NCI-H69 (cell line): ENCODE results near the gene SHANK2.

Experiments used
- DNase-seq: peaks from one replicate; lab custom pipeline; 2025; lab: John Stamatoyannopoulos, UW

Gene SHANK2

DNA sequence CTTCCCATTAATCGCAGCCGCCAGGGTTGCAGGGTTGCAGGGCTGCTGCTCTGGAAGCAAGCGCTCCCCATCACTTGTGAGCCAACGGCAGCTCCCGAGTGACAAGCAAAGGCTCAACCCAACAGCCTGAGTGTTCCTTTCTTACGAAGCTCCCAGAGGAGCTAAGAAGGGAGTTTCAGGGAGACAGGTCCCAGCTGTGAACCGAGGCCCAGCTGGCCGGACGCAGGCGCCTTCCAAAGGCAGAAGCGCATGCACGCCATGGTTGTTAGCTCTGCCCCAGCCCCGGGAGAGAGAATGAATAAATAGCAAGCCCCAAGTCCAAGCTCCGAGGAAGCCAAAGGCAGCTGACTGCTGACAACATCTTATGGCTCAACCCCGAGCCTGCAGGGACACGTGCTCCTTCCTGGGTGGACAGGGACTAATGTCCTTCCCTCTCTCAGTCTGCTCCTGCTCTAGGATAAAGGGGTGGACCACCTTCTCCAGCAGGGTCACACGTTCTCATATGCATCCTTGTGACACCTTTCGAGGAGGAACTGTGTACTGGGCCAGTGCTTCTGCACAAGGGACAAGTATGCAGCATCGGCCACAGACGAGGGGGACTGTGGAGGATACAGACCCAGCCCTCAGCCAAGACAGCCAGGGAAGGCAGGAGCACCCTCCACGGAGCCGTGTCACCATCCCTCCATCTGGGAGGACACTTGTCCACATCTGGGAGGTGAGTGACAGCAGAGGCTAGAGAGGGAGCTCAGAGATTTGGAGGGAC is 29.9 kb downstream of the SHANK2 start:
- DNase-seq, result no peak

DNA sequence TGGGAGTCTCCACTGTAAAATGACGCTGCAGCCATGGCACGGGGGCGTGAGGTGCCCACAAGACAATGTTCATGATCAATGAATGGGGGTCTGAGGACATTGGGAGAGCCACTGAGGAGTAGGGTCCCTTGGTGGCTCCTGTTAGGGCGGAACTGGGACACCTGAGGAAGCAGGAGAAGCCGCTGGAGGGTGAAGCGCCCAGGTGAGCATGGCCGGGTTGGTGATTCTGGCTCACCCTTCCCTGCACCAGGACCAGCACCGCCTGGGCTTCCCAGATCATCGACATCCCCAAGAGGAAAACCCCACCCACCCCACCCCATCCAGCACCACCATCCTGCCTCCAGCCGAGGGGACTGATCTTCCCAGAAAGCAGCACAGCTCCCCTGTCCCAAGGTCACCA is 30.6 kb downstream of the SHANK2 start:
- no peak for DNase-seq

DNA sequence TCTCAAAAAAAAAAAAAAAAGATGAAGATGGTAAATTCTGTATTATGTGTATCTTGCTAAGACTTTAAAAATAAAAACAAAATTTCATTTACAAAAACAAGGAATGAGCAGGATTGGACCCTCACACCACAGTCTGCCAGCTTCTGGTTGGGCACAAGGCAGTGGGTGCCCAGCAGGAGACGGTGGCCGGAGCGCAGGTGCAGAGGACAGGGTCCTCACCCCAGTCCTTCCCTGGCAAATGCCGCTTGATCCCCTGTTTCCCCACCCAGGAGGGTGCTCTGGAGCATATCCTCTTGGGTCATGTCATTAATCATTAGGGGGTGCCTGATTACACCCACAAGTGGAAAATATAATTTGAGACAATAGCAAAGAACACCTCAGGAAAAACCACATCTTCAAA is 31.2 kb downstream of the SHANK2 start:
- no peak for DNase-seq

DNA sequence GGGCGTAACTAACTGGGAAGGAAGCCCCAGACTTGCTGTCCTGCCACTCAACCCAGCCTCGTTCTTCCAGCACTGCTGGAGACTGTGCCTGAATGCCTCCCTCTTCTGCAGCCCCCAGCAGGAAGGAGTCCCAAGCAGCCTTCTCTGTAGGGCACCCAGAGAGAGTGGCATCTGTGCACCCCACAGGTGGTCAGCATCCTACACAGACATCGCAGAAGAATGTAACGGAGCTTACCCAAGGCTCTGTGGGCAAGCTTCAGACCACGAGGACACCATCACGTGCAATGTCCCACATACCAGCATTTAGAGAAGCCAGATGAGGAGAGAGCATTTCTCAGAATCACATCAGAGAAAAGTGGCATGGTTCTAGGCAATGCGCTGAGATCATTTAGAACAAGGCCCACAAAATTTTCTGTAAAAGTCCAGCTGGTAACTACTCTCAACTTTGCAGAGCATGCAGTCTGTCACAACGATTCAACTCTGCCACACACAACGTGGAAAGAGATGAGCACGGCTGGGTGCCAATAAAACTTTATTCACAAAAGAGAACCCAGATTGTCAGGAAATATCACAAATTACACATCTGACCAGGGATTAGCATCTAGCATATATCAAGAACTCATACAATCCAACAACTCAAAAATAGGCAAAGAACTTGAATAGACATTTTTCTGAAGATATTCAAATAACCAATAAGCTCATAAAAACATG is 33.4 kb downstream of the SHANK2 start:
- no peak for DNase-seq

DNA sequence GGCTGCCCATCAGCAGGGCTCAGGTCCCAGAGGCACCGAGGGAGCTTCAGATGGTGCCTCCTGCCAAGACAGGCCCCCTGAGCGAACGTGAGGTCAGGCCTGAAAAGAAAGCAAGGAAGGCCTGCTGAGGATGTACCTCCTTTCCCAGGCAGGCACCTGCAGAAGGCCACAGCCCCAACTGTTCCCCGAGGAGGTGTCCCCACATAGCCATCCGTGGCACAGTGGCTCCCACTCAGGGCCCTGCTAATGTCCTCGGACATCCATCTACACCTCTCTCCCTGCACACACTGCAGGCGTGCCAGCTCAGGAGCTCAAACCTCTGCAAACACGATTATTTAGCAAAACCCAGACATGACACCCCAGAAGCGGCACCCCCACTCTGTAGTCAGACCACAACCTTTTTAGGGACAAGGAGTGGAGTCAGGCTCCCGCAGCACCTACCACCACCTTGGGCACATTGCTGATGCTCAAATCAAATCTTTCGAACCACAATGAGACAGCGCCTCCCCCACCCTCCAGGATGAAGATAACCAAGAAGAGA is 36.9 kb downstream of the SHANK2 start:
- DNase-seq, result no peak

DNA sequence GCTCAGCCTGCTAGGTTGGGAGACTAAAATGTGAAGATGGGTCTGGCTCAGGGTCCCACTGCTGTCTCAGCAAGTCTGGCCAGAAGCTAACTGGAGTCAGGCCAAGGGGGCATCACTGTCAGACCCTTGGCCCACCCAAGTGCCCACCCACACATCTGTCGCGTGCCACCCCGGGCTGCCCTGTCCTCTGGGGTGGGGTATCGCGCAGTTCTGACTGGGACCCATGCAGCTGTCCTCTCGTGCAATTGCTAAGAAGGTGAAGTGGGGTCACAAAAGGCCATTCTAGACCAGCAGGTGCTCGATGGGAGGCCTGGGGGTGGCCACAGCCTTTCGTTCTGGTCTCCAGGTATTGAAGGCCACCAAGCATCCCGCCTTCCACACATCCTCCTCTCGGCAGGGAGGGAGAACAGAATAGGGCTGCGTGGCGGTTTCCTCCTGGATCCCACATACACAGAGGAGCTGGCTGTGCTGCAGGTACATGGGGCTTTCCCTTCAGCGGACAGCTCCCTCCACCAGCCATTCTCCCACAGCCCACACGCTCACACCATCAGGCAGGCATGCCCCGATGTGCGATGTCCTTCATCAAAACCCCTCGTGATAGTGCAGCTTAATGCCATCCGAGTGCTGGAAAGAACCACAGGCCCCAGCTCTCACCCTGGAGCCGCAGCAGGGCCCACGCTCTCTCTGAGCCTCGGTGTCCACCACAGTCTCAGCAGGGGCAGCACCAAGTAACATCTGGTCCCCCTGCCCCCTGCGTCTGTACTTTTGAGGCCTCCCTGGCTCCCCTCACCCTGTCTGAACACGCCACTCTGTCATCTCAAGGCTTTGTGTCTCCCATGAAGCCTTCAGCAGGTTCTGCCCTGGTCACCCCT is 37.6 kb downstream of the SHANK2 start:
- DNase-seq, result no peak

DNA sequence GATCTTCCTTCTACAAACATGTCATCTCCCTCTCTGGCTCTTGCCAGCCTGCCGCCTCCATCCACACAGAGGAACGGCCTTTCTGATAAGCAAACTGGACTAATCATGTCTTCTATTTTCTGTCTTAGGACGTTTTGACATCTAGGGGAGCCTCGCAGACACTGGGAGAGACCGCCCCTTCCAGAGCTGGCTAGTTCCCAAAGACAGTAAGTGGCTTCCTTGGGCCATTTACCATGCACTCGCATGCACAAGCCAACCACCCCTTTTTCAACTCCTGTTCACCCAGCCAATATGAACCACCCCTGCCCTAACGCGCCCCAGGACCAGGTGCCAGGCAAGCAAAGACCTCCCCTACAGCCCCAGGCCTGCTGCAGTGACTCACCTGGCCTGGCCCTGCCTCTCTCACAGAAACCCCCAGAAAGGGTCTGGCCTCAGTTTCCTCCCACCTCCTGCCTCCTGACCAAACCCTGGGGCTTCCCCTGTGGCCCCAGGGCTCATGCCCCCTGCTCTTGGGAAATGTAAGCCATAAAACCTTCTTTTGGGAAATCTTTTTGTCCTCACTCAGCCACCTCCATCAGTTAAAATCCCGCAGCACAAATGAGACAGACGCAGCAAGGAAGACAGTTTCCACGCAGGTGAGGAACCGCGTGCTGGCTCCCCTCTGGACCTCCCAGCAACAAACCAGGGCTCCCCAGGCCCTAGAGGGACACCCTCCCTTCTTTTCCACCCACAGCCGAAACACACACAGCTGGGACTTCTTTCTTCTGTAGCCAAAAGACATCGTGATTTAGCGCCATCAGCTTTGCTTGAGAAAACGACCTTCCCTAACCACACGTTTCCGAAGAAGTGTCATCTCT is 38.5 kb downstream of the SHANK2 start:
- DNase-seq, result no peak

DNA sequence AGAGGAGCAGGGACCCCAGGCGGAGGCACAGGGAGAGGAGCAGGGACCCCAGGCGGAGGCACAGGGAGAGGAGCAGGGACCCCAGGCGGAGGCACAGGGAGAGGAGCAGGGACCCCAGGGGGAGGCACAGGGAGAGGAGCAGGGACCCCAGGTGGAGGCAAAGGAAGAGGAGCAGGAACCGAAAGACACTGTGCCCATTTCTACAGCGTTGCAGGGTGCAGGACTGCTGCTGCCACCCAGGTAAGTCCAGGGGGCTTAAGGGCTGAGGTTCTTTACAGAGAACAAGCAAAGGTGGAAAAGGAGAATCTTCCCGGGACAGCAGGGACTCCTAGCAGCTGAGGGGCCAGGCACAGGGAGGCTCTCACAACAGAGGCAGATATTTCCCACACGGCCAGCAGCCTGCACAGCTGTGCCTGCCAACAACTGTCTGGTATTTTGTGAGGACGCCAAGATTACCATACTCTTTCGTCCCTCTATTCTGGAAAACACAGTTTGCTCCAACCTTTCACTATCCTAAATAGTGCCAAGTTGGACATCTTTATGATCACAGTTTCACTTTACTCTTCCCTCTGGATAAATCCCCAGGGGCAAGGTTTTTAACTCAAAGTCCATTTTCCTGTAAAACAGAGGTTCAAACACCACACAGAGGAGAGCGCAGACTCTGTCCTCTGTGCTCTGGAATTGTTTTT is 39.4 kb downstream of the SHANK2 start:
- no peak for DNase-seq

DNA sequence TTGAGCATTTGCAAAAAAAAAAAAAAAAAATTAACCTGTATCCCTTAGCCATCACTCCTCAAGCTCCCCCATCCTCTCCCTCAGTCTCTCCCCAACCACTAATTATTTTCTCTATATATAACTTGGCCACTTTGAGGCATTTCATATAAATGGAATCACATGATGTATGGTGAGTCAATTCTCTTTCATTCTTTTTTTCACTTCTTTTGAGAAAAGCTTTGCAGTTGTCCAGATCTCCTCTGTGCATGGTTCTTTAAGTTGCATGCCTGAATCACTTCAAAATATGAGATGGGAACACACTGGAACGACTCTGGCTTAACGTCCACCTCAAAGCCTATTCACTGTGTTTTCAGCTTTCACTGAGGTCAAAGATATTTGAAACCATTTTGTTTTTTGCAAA is 40.7 kb downstream of the SHANK2 start:
- DNase-seq, result no peak

DNA sequence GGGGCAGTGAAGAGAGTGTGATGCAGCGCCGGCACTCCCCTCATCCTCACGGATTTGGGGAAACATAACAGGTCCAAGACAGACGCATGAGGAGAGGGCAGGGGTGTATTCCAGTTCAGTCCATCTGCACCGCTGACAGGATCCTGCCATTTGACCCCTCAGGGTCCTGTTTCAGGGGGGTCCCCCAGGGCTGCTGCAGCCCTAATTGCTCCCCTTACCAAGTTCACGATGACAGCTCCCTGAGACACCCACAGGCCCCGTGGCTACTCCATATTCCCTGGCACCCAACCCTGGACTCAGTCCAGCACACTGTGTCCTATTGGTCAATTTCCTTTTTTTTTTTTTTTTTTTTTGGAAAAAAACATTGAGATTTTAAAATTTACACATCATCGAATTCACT is 41.5 kb downstream of the SHANK2 start:
- no peak for DNase-seq

DNA sequence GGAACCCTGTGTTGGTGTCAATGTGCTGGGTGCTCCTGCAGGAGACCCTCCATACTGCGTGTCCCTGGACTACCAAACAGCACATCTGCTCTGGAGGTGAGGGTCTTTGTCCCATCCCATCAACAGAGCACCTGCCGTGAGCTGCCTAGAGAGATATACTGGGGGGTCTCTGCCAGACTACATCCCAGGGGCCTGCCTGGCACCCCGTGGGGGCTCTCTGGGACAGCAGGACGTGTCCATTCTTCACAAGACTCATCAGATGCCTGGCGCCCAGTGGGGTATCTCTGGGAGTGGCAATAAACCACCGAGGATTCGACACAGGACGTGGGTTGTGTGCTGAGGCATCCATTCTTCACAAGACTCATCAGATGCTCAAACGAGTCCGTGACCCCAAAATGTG is 42.7 kb downstream of the SHANK2 start:
- no peak for DNase-seq

DNA sequence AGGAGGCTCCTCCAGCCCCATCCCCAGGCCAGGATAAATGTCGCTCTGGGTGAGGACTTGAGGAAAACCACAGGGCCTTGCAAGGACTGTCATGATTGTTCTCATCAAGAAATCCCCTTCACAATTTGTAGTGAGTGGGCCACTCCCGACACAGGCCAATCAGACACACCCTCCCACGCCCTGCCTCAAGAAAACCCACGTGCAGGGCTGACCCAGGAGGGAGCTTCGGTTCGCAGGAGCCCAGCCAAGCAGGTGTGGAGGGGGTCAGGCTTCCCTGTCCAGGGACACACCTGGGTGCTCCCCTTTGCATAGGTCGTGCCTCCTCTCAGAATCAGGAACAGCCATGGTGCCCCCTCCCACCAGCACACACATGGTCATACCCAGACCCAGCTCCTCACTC is 43.2 kb downstream of the SHANK2 start:
- no peak for DNase-seq

DNA sequence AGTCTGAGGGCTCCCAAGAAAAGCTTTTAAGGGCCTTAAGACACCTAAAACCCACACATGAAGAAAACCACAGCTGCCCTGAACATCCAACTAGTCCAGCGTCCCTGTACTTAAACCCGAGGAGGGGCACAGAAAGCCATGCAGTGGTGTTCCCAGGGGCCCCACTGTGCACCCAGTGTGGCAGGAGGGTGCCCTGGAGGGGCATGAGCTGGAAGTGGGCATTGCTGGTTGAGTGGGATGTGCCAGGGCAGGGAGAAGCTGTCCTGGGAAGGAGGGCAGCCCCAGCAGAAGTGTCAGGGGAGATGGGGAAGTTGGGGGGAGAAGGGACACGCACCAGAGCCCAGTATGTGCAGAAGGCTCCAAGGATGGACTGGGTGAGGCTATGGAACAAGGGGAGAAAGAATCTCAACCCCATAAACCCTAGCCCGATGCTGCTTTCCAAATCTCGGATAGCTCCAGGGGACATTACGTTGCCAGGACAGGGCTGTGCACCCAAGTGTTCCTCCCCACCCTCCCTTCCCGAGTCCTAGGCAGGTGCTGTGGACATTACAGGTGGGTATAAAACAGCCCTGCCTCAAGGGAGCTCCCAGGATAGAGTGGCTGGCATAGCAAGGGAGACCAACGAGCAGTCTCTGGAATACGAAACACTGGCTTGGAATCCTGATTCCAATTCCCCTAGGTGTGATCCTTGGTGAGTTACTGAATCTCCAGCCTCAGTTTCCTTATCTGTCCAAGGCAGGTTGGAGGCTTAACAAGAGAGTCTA is 44.2 kb downstream of the SHANK2 start:
- DNase-seq, result no peak

DNA sequence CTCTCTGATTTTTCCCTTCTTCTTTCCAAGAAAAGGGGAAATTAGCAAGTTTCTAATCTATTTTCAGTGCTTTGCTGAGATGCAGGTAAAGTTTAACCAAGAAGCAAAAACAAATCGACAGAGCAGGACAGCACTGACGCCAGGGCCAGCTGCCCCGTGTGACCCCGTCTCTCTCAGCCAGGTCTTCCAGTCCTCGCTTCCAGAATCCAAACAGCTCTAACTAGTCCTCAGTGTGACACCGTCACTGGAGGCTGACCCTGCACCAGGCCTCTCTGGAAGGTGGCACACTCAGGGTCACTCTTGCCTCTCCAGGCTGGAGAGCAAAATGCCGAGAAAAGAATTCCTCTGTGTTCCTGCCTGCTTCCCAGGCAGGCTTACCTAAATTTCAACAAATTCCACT is 44.8 kb downstream of the SHANK2 start:
- DNase-seq, result no peak

DNA sequence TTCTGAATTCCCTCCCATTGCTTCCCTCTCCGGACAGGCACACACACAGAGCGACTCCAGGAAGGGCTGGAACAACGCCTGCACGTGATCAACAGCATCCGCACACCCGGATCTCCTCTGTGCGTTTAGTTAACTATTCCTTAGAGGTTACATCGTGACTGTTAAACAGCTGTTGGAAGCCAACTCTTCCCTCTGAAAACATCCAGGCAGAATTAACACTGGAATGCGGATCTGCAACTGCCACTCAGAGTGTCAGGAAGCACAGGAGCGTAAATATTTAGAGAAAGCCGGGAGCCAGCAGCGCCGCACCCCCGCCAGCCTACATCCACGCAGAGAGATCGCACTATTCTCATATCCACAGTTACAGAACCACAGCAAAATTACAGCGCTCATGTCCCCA is 46.2 kb downstream of the SHANK2 start:
- DNase-seq, result no peak

DNA sequence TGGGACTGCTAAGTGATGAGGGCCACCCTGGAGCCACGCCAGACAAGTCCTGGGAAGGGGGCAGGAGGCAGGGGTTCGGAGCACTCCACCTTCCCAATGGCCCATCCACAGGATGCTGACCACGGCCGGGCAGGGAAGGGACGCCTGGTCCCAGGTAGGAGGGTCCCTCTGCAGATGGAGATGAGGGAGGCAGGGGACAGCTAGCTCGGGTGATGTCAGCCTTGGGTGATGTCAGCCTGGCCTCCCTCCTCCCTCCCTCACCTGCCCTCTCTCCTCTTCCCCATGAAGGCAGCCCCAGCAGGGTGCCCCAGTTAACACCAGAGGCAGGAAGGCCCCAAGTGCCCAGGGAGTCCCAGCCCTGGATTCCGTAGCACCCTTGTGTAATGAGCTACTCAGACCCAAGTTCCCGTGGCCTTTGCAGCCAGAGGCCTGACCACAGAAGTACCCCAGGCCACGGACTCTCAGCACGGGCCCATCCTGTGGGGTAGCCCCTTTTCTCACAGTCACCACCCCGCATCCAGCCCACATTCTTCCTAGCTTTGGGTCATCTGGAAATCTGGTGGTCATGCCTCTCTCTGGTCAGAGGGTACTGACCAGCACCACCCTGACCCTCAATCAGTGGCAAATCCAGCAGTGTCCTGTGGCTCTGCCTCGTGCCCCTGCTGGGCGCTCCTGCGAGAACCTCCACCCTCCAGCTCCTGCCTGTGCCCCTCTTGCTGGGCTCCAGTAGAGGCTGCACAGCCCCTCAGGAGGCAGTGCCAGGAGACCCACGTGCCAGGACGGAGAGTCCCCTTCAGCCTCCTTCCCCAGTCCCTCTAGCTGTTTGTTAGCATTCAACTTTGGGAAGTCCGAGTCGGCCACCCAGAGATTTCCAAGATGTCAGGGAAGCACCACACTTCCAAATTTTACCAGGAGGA is 47.4 kb downstream of the SHANK2 start:
- no peak for DNase-seq

DNA sequence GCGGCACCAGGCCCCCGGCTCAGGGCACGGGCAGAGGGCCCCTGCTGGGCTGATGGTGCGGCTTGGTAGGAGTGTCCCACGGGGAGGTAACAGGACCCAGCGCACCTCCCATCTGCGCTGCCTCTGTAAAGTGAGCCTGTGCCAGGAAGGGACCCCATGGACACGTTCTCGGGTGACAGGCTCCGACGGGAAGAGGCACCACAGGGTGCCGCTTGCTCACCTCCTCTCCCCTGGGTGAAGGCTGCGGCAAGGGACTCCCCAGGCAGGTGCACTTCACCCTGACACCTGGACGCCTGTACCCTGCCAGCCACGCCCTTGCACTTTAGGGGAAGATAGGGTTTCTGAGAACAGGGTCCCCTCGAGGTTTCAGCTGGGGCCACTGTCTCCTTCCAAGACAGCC is 48.1 kb downstream of the SHANK2 start:
- peak; percentile 16 for DNase-seq

DNA sequence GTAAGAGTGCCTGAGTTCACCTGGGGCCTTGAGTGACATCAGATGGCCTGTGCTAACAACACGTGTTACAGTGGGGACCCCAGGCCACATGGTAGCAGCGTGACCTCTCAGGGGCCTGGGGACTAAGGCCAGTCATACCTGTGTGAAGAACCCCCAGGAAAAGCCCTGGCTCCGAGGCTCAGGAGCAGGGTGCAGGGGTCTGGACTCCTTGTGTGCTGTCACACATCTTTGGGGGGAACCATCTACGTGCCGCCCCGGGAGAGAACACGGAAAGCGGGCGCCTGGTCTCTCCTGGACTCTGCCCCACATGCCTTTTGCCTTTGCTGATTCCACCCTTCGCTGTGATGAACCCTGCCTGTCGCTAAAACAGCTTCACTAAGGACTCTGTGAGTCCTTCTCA is 48.7 kb downstream of the SHANK2 start:
- DNase-seq, result no peak

DNA sequence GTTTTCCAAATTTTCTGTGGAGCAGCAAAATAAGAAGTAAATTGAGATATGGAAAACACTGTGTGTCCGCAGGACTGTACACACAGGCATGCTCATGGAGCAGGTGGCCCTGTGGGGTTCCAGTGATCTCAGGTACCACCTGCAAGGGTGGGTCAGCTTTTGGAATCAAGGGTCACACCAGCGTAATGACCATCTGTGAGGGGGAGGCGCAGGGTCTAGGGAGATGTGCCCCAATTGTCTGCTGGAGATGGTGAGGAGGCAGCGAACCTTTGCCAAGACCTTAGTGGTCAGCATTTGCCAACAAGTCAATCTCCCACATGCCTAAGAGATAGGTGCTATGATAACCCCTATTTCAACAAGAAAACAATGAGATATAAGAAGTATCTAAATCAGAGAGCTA is 49.4 kb downstream of the SHANK2 start:
- DNase-seq, result no peak
